Fibroblast of villous mesenchyme (primary cell): ENCODE measurements around the gene OGG1. TPM values are rescaled to one million over a fixed set of nuclear protein-coding genes. Genes with fewer than 3 reads are reported as not detected.
A peak's percentile ranks its signal among the peaks of the same experiment; 100 is the strongest.

Experiments
- DNase-seq: peaks from one replicate; pipeline ENCODE4 v3.0.0-alpha.2; 2010; ENCODE audit warnings: low read depth
- H3K4me3 ChIP-seq: 2 replicates; pipeline ENCODE4 v1.5.1; 2011; ENCODE audit warnings: low read depth, mild to moderate bottlenecking, low read length
- CTCF ChIP-seq: IDR thresholded peaks from 2 replicates; pipeline ENCODE4 v1.5.1; 2012; ENCODE audit warnings: low read depth, mild to moderate bottlenecking, low read length; ENCODE audit not compliant: insufficient read depth
- total RNA-seq: library from RNA; depleted of rRNA; stranded (reverse); fragments of >200 nt; gene quantifications from 2 replicates; pipeline ENCODE4 v1.2.3, GENCODE V29; 2012

OGG1 gene
- total RNA-seq, 1 donor: 19.0 TPM

- H3K4me3 ChIP-seq: no peak overlapping the region
- no peak for TF ChIP-seq CTCF
- no peak for DNase-seq
Measured at GRCh38 chr3:9794400-9794799, 44.6 kb downstream of the OGG1 start.

GRCh38 chr3:9795207-9795606 is 45.5 kb downstream of the OGG1 start:
- no peak for DNase-seq
- TF ChIP-seq CTCF: no peak
- no peak overlapping the region for H3K4me3 ChIP-seq

GRCh38 chr3:9797196-9797945 is 47.6 kb downstream of the OGG1 start:
- no peak for DNase-seq
- no peak for TF ChIP-seq CTCF
- H3K4me3 ChIP-seq: no peak overlapping the region

GRCh38 chr3:9800529-9800928 is 50.8 kb downstream of the OGG1 start:
- peak; percentile 15 for TF ChIP-seq CTCF
- DNase-seq: no peak
- H3K4me3 ChIP-seq: no peak overlapping the region

GRCh38 chr3:9803494-9803893 is 53.7 kb downstream of the OGG1 start:
- DNase-seq: no peak
- no peak overlapping the region for H3K4me3 ChIP-seq
- TF ChIP-seq CTCF: no peak

GRCh38 chr3:9804996-9805395 is 55.2 kb downstream of the OGG1 start:
- no peak overlapping the region for H3K4me3 ChIP-seq
- DNase-seq: no peak
- no peak for TF ChIP-seq CTCF

GRCh38 chr3:9806137-9806536 is 56.4 kb downstream of the OGG1 start:
- no peak for TF ChIP-seq CTCF
- no peak overlapping the region for H3K4me3 ChIP-seq
- no peak for DNase-seq
